ENCODE data around the gene SRD5A1.

Gene SRD5A1

GRCh38 chr5:6687505-6687904 is 54.3 kb downstream of the SRD5A1 start:
- Histone ChIP-seq H2BK120ac (ENCODE audit: low read depth, low read length) (no peak overlapping the region), H3K9me3 (ENCODE audit: control insufficient read depth, low read length) (no peaks in the 10 kb centered on the region), H3K27ac (ENCODE audit: low read length, poor library complexity, severe bottlenecking) (no peak overlapping the region), H3K9ac (ENCODE audit: low read length) (no peak overlapping the region), H3K23ac (ENCODE audit: low read length in 2 of 2) (no peak overlapping the region), H4K91ac (ENCODE audit: low read length) (no peak overlapping the region), H3K79me1 (replicated peaks; ENCODE audit: low read length, poor library complexity, severe bottlenecking) (no peaks in the 10 kb centered on the region), H3K4ac (ENCODE audit: low read depth in 1 of 2, low read length in 2 of 2) (no peak overlapping the region), H2BK15ac (ENCODE audit: low read depth, poor library complexity, severe bottlenecking) (no peak overlapping the region), H4K8ac (ENCODE audit: low read length) (no peak overlapping the region), H2BK5ac (ENCODE audit: low read depth, low read length, poor library complexity, severe bottlenecking) (no peak overlapping the region), H3K27me3 (ENCODE audit: control insufficient read depth in 1 of 2, insufficient read depth in 1 of 2, low read length in 2 of 2) (peaks cover 4 to 9% of the 10 kb centered on the region in 2 experiments), H2AK5ac (ENCODE audit: low read length, severe bottlenecking) (no peak overlapping the region), H3K4me2 (ENCODE audit: low read length, poor library complexity, severe bottlenecking) (peak overlapping the region; percentile 81), H2BK12ac (ENCODE audit: low read length in 2 of 2) (no peak overlapping the region), H3K14ac (ENCODE audit: low read length in 2 of 2) (no peak overlapping the region), H3K4me3 (ENCODE audit: insufficient read depth in 1 of 2, low read depth in 1 of 2, low read length in 2 of 2) (peak overlapping the region in 1 of 2 experiments; percentile 79), H3K4me1 (ENCODE audit: control insufficient read depth, insufficient read depth, low read depth, low read length) (peaks cover 5% of the 10 kb centered on the region), H2AFZ (ENCODE audit: low read depth, low read length) (no peak overlapping the region), H3K36me3 (ENCODE audit: control insufficient read depth in 1 of 2, insufficient read depth in 2 of 2, low read depth in 1 of 2, low read length in 2 of 2) (no peaks in the 10 kb centered on the region), H3K18ac (ENCODE audit: low read depth in 1 of 2, low read length in 2 of 2) (no peak overlapping the region)
- no peak for DNase-seq
- 68% methylated on average over 7 of the region's 9 CpGs for WGBS

- Histone ChIP-seq H3K9ac (ENCODE audit: low read length) (no peak overlapping the region), H2BK5ac (ENCODE audit: low read depth, low read length, poor library complexity, severe bottlenecking) (no peak overlapping the region), H2BK12ac (ENCODE audit: low read length in 2 of 2) (no peak overlapping the region), H2BK15ac (ENCODE audit: low read depth, poor library complexity, severe bottlenecking) (no peak overlapping the region), H3K4ac (ENCODE audit: low read depth in 1 of 2, low read length in 2 of 2) (no peak overlapping the region), H3K4me2 (ENCODE audit: low read length, poor library complexity, severe bottlenecking) (no peak overlapping the region), H3K36me3 (ENCODE audit: control insufficient read depth in 1 of 2, insufficient read depth in 2 of 2, low read depth in 1 of 2, low read length in 2 of 2) (no peaks in the 10 kb centered on the region), H3K23ac (ENCODE audit: low read length in 2 of 2) (no peak overlapping the region), H4K8ac (ENCODE audit: low read length) (no peak overlapping the region), H3K4me1 (ENCODE audit: control insufficient read depth, insufficient read depth, low read depth, low read length) (no peaks in the 10 kb centered on the region), H4K91ac (ENCODE audit: low read length) (no peak overlapping the region), H3K18ac (ENCODE audit: low read depth in 1 of 2, low read length in 2 of 2) (no peak overlapping the region), H2BK120ac (ENCODE audit: low read depth, low read length) (no peak overlapping the region), H3K27ac (ENCODE audit: low read length, poor library complexity, severe bottlenecking) (no peak overlapping the region), H2AK5ac (ENCODE audit: low read length, severe bottlenecking) (no peak overlapping the region), H3K79me1 (replicated peaks; ENCODE audit: low read length, poor library complexity, severe bottlenecking) (no peaks in the 10 kb centered on the region), H2AFZ (ENCODE audit: low read depth, low read length) (no peak overlapping the region), H3K4me3 (ENCODE audit: insufficient read depth in 1 of 2, low read depth in 1 of 2, low read length in 2 of 2) (no peak overlapping the region), H3K14ac (ENCODE audit: low read length in 2 of 2) (no peak overlapping the region), H3K27me3 (ENCODE audit: control insufficient read depth in 1 of 2, insufficient read depth in 1 of 2, low read length in 2 of 2) (no peaks in the 10 kb centered on the region), H3K9me3 (ENCODE audit: control insufficient read depth, low read length) (no peaks in the 10 kb centered on the region)
- no peak for DNase-seq
- 50% methylated on average over 1 of the region's 1 CpG for WGBS
Measured at GRCh38 chr5:6692906-6693305, 59.7 kb downstream of the SRD5A1 start.

- Histone ChIP-seq H3K4me1 (ENCODE audit: control insufficient read depth, insufficient read depth, low read depth, low read length) (peaks cover 6% of the 10 kb centered on the region), H3K9ac (ENCODE audit: low read length) (no peak overlapping the region), H2BK12ac (ENCODE audit: low read length in 2 of 2) (no peak overlapping the region), H3K27me3 (ENCODE audit: control insufficient read depth in 1 of 2, insufficient read depth in 1 of 2, low read length in 2 of 2) (peaks cover 9 to 25% of the 10 kb centered on the region in 2 experiments), H3K36me3 (ENCODE audit: control insufficient read depth in 1 of 2, insufficient read depth in 2 of 2, low read depth in 1 of 2, low read length in 2 of 2) (no peaks in the 10 kb centered on the region), H3K4ac (ENCODE audit: low read depth in 1 of 2, low read length in 2 of 2) (no peak overlapping the region), H2AK5ac (ENCODE audit: low read length, severe bottlenecking) (no peak overlapping the region), H2BK15ac (ENCODE audit: low read depth, poor library complexity, severe bottlenecking) (no peak overlapping the region), H3K4me3 (ENCODE audit: insufficient read depth in 1 of 2, low read depth in 1 of 2, low read length in 2 of 2) (no peak overlapping the region), H3K14ac (ENCODE audit: low read length in 2 of 2) (no peak overlapping the region), H4K91ac (ENCODE audit: low read length) (no peak overlapping the region), H3K79me1 (replicated peaks; ENCODE audit: low read length, poor library complexity, severe bottlenecking) (no peaks in the 10 kb centered on the region), H3K27ac (ENCODE audit: low read length, poor library complexity, severe bottlenecking) (no peak overlapping the region), H2BK5ac (ENCODE audit: low read depth, low read length, poor library complexity, severe bottlenecking) (no peak overlapping the region), H3K23ac (ENCODE audit: low read length in 2 of 2) (no peak overlapping the region), H3K18ac (ENCODE audit: low read depth in 1 of 2, low read length in 2 of 2) (no peak overlapping the region), H2BK120ac (ENCODE audit: low read depth, low read length) (no peak overlapping the region), H3K4me2 (ENCODE audit: low read length, poor library complexity, severe bottlenecking) (no peak overlapping the region), H3K9me3 (ENCODE audit: control insufficient read depth, low read length) (no peaks in the 10 kb centered on the region), H2AFZ (ENCODE audit: low read depth, low read length) (no peak overlapping the region), H4K8ac (ENCODE audit: low read length) (no peak overlapping the region)
- no CpG with 5 or more reads among the region's 1 CpG for WGBS
- no peak for DNase-seq
Measured at GRCh38 chr5:6698696-6699095, 65.5 kb downstream of the SRD5A1 start.

GRCh38 chr5:6699357-6699756 is 66.1 kb downstream of the SRD5A1 start:
- Histone ChIP-seq H2AK5ac (ENCODE audit: low read length, severe bottlenecking) (no peak overlapping the region), H3K4me1 (ENCODE audit: control insufficient read depth, insufficient read depth, low read depth, low read length) (peaks cover 9% of the 10 kb centered on the region), H3K23ac (ENCODE audit: low read length in 2 of 2) (no peak overlapping the region), H4K91ac (ENCODE audit: low read length) (no peak overlapping the region), H3K14ac (ENCODE audit: low read length in 2 of 2) (no peak overlapping the region), H2BK120ac (ENCODE audit: low read depth, low read length) (no peak overlapping the region), H3K9ac (ENCODE audit: low read length) (no peak overlapping the region), H3K18ac (ENCODE audit: low read depth in 1 of 2, low read length in 2 of 2) (no peak overlapping the region), H3K27me3 (ENCODE audit: control insufficient read depth in 1 of 2, insufficient read depth in 1 of 2, low read length in 2 of 2) (peaks cover 9 to 25% of the 10 kb centered on the region in 2 experiments), H3K79me1 (replicated peaks; ENCODE audit: low read length, poor library complexity, severe bottlenecking) (no peaks in the 10 kb centered on the region), H4K8ac (ENCODE audit: low read length) (no peak overlapping the region), H3K4me3 (ENCODE audit: insufficient read depth in 1 of 2, low read depth in 1 of 2, low read length in 2 of 2) (no peak overlapping the region), H3K4me2 (ENCODE audit: low read length, poor library complexity, severe bottlenecking) (no peak overlapping the region), H3K27ac (ENCODE audit: low read length, poor library complexity, severe bottlenecking) (no peak overlapping the region), H2BK12ac (ENCODE audit: low read length in 2 of 2) (no peak overlapping the region), H2BK5ac (ENCODE audit: low read depth, low read length, poor library complexity, severe bottlenecking) (no peak overlapping the region), H2BK15ac (ENCODE audit: low read depth, poor library complexity, severe bottlenecking) (no peak overlapping the region), H3K9me3 (ENCODE audit: control insufficient read depth, low read length) (no peaks in the 10 kb centered on the region), H3K4ac (ENCODE audit: low read depth in 1 of 2, low read length in 2 of 2) (no peak overlapping the region), H3K36me3 (ENCODE audit: control insufficient read depth in 1 of 2, insufficient read depth in 2 of 2, low read depth in 1 of 2, low read length in 2 of 2) (no peaks in the 10 kb centered on the region), H2AFZ (ENCODE audit: low read depth, low read length) (no peak overlapping the region)
- WGBS = no CpG with 5 or more reads among the region's 1 CpG
- DNase-seq = no peak
